Islet precursor cell (in vitro differentiated cells): ENCODE data around the gene LDLR.
A peak's percentile ranks its signal among the peaks of the same experiment; 100 is the strongest.
"Not testable (repeated sequence)": the region's sequence is repeated elsewhere in the genome, so short reads cannot be mapped to it uniquely, and the experiment has no call there.

ENCODE experiments used
- DNase-seq: peaks from one replicate; pipeline ENCODE4 v3.0.0-alpha.2; 2018

Gene LDLR

GRCh38 chr19:11108746-11109145 lies 19.5 kb downstream of the LDLR start:
- no peak for DNase-seq

- no peak for DNase-seq
Measured at GRCh38 chr19:11111117-11111770, 22.0 kb downstream of the LDLR start.

- no peak for DNase-seq
Measured at GRCh38 chr19:11111771-11112144, 22.5 kb downstream of the LDLR start.

- no peak for DNase-seq
Measured at GRCh38 chr19:11113140-11113708, 24.0 kb downstream of the LDLR start.

- DNase-seq, result no peak
Measured at GRCh38 chr19:11115042-11115441, 25.8 kb downstream of the LDLR start.

- no peak for DNase-seq
Measured at GRCh38 chr19:11115895-11116446, 26.7 kb downstream of the LDLR start.

- DNase-seq, result no peak
Measured at GRCh38 chr19:11116507-11116906, 27.2 kb downstream of the LDLR start.

GRCh38 chr19:11121963-11122362 lies 32.7 kb downstream of the LDLR start:
- not testable (repeated sequence) for DNase-seq

- no peak for DNase-seq
Measured at GRCh38 chr19:11123114-11123513, 33.9 kb downstream of the LDLR start.

GRCh38 chr19:11124157-11124556 lies 34.9 kb downstream of the LDLR start:
- DNase-seq, result not testable (repeated sequence)

GRCh38 chr19:11125994-11126685 lies 36.9 kb downstream of the LDLR start:
- DNase-seq, result peak; percentile 87

- no peak for DNase-seq
Measured at GRCh38 chr19:11127905-11128304, 38.6 kb downstream of the LDLR start.

GRCh38 chr19:11130824-11131455 lies 41.7 kb downstream of the LDLR start:
- DNase-seq, result peak; percentile 86

GRCh38 chr19:11131471-11131870 lies 42.2 kb downstream of the LDLR start:
- no peak for DNase-seq

- no peak for DNase-seq
Measured at GRCh38 chr19:11136400-11137101, 47.3 kb downstream of the LDLR start.

- peak; percentile 95 for DNase-seq
Measured at GRCh38 chr19:11137542-11138384, 48.5 kb downstream of the LDLR start.

GRCh38 chr19:11138601-11139300 lies 49.5 kb downstream of the LDLR start:
- DNase-seq, result peak; percentile 96

- DNase-seq, result not testable (repeated sequence)
Measured at GRCh38 chr19:11140023-11140538, 50.8 kb downstream of the LDLR start.

- DNase-seq, result no peak
Measured at GRCh38 chr19:11140896-11141295, 51.6 kb downstream of the LDLR start.

GRCh38 chr19:11141937-11142527 lies 52.8 kb downstream of the LDLR start:
- DNase-seq, result peak; percentile 75
